Activated gamma-delta T cell treated with anti-CD3 and anti-CD28 coated beads, Interleukin-2, amount 50 U/mL, for 16 hours (primary cell): ENCODE results near the gene SULT1A1.
A peak's percentile ranks its signal among the peaks of the same experiment; 100 is the strongest.
"Not testable (repeated sequence)": the region's sequence is repeated elsewhere in the genome, so short reads cannot be mapped to it uniquely, and the experiment has no call there.

ENCODE experiments used
- DNase-seq: peaks from one replicate; pipeline ENCODE4 v3.0.0-alpha.2; 2020; ENCODE audit warnings: low read depth

Gene SULT1A1

GRCh38 chr16:28609631-28610594 is at the start of gene SULT1A1:
Gene SULT1A1 (minus strand): TSS chr16:28610044. CDS start chr16:28608855, 1,189 bp downstream.
- DNase-seq: no peak

GRCh38 chr16:28639959-28640358 is 30.1 kb upstream of the SULT1A1 start:
- DNase-seq: not testable (repeated sequence)

GRCh38 chr16:28638359-28638758 is 28.5 kb upstream of the SULT1A1 start:
- DNase-seq: not testable (repeated sequence)

- DNase-seq: not testable (repeated sequence)
Measured at GRCh38 chr16:28637765-28638164, 27.9 kb upstream of the SULT1A1 start, which contains the start of gene NPIPB8. Gene NPIPB8 (plus strand): TSS chr16:28638065. CDS start chr16:28638361, 296 bp downstream.

- DNase-seq: not testable (repeated sequence)
Measured at GRCh38 chr16:28636093-28636823, 26.4 kb upstream of the SULT1A1 start.

GRCh38 chr16:28630905-28631304 is 21.1 kb upstream of the SULT1A1 start:
- DNase-seq: not testable (repeated sequence)

GRCh38 chr16:28623172-28623711 is 13.4 kb upstream of the SULT1A1 start:
- peak; percentile 44 for DNase-seq

- DNase-seq: not testable (repeated sequence)
Measured at GRCh38 chr16:28622532-28623171, 12.8 kb upstream of the SULT1A1 start.

GRCh38 chr16:28621481-28622155 is 11.8 kb upstream of the SULT1A1 start:
- no peak for DNase-seq

- not testable (repeated sequence) for DNase-seq
Measured at GRCh38 chr16:28620316-28620715, 10.5 kb upstream of the SULT1A1 start.

GRCh38 chr16:28617874-28618273 is 8.0 kb upstream of the SULT1A1 start:
- no peak for DNase-seq

- DNase-seq: no peak
Measured at GRCh38 chr16:28616636-28617035, 6.8 kb upstream of the SULT1A1 start.

- not testable (repeated sequence) for DNase-seq
Measured at GRCh38 chr16:28616224-28616577, 6.4 kb upstream of the SULT1A1 start.

- DNase-seq: not testable (repeated sequence)
Measured at GRCh38 chr16:28615486-28616223, 5.8 kb upstream of the SULT1A1 start.

- not testable (repeated sequence) for DNase-seq
Measured at GRCh38 chr16:28614561-28614960, 4.7 kb upstream of the SULT1A1 start.

GRCh38 chr16:28613912-28614311 is 4.1 kb upstream of the SULT1A1 start:
- not testable (repeated sequence) for DNase-seq

- DNase-seq: not testable (repeated sequence)
Measured at GRCh38 chr16:28612359-28613280, 2.8 kb upstream of the SULT1A1 start.

GRCh38 chr16:28610595-28611191 is 849 bp upstream of the SULT1A1 start:
- no peak for DNase-seq
